ENCODE measurements around the gene TTC21B.

Gene TTC21B

DNA sequence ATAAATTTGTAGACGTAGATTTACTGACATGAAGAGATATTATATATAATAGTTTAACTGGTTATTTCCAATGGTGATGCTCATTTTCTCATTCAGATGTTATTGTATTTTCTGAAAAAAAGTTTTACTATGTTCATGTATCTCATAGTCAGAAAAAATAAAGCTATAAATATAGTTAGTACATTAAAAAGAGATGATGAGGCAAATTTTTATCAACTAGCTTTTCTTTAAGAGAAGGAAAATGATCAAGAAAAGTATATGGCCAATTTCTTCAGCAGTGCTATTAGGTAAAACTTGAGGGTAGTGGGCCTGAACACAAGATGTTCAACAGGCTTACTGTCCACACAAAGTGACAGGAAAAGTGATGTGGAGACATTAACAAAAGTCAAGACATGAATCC is 11.7 kb downstream of the TTC21B start:
- DNase-seq (ENCODE audit: low read depth in 1 of 2, low spot score in 1 of 2), result no peak
- no peaks in the 10 kb centered on the region for H3K27me3 ChIP-seq (ENCODE audit: insufficient read depth, poor library complexity, severe bottlenecking)
- TF ChIP-seq, protein P1, sequence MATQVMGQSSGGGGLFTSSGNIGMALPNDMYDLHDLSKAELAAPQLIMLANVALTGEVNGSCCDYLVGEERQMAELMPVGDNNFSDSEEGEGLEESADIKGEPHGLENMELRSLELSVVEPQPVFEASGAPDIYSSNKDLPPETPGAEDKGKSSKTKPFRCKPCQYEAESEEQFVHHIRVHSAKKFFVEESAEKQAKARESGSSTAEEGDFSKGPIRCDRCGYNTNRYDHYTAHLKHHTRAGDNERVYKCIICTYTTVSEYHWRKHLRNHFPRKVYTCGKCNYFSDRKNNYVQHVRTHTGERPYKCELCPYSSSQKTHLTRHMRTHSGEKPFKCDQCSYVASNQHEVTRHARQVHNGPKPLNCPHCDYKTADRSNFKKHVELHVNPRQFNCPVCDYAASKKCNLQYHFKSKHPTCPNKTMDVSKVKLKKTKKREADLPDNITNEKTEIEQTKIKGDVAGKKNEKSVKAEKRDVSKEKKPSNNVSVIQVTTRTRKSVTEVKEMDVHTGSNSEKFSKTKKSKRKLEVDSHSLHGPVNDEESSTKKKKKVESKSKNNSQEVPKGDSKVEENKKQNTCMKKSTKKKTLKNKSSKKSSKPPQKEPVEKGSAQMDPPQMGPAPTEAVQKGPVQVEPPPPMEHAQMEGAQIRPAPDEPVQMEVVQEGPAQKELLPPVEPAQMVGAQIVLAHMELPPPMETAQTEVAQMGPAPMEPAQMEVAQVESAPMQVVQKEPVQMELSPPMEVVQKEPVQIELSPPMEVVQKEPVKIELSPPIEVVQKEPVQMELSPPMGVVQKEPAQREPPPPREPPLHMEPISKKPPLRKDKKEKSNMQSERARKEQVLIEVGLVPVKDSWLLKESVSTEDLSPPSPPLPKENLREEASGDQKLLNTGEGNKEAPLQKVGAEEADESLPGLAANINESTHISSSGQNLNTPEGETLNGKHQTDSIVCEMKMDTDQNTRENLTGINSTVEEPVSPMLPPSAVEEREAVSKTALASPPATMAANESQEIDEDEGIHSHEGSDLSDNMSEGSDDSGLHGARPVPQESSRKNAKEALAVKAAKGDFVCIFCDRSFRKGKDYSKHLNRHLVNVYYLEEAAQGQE (IDR thresholded peaks at IDR 0.05; ENCODE audit: insufficient replicate concordance, low read depth), result no peak
- TF ChIP-seq GABPA (IDR thresholded peaks at IDR 0.05; ENCODE audit: low read depth) (no peak), POLR2AphosphoS5 (IDR thresholded peaks at IDR 0.05; ENCODE audit: low read depth) (no peak)
- H3K4me3 ChIP-seq (replicated peaks; ENCODE audit: insufficient read depth, low read length), result no peak overlapping the region
- H3K27ac ChIP-seq (replicated peaks), result no peak overlapping the region

DNA sequence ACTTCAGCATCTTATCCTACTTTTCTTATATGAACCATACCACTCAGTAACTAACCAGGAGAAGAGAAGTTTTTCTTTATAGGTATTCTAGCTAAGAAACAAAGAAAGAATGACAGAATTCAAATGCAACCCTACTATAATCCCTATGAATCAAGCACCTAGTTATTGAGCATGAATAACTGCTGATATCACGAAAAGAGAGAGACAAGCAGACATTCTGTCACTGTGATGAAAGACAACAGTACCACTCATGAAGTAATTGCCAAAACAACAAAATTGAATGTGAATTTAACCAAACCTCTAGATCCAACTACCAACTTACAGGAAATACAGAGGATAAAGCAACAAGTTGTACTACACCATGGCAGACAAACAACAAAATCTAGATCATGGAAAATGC is 15.3 kb downstream of the TTC21B start:
- H3K27me3 ChIP-seq (ENCODE audit: insufficient read depth, poor library complexity, severe bottlenecking), result no peaks in the 10 kb centered on the region
- TF ChIP-seq, protein P1 (IDR thresholded peaks at IDR 0.05; ENCODE audit: insufficient replicate concordance, low read depth), result no peak
- TF ChIP-seq SPI1 (IDR thresholded peaks at IDR 0.05; ENCODE audit: borderline replicate concordance, low read depth) (no peak), POLR2AphosphoS5 (IDR thresholded peaks at IDR 0.05; ENCODE audit: low read depth) (no peak), GABPA (IDR thresholded peaks at IDR 0.05; ENCODE audit: low read depth) (no peak)
- TF ChIP-seq, protein P2, sequence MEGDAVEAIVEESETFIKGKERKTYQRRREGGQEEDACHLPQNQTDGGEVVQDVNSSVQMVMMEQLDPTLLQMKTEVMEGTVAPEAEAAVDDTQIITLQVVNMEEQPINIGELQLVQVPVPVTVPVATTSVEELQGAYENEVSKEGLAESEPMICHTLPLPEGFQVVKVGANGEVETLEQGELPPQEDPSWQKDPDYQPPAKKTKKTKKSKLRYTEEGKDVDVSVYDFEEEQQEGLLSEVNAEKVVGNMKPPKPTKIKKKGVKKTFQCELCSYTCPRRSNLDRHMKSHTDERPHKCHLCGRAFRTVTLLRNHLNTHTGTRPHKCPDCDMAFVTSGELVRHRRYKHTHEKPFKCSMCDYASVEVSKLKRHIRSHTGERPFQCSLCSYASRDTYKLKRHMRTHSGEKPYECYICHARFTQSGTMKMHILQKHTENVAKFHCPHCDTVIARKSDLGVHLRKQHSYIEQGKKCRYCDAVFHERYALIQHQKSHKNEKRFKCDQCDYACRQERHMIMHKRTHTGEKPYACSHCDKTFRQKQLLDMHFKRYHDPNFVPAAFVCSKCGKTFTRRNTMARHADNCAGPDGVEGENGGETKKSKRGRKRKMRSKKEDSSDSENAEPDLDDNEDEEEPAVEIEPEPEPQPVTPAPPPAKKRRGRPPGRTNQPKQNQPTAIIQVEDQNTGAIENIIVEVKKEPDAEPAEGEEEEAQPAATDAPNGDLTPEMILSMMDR (IDR thresholded peaks at IDR 0.05; ENCODE audit: insufficient read depth, low read length), result no peak
- no peak for DNase-seq (ENCODE audit: low read depth in 1 of 2, low spot score in 1 of 2)
- H3K27ac ChIP-seq (replicated peaks), result no peak overlapping the region
- H3K4me3 ChIP-seq (replicated peaks; ENCODE audit: insufficient read depth, low read length), result no peak overlapping the region

DNA sequence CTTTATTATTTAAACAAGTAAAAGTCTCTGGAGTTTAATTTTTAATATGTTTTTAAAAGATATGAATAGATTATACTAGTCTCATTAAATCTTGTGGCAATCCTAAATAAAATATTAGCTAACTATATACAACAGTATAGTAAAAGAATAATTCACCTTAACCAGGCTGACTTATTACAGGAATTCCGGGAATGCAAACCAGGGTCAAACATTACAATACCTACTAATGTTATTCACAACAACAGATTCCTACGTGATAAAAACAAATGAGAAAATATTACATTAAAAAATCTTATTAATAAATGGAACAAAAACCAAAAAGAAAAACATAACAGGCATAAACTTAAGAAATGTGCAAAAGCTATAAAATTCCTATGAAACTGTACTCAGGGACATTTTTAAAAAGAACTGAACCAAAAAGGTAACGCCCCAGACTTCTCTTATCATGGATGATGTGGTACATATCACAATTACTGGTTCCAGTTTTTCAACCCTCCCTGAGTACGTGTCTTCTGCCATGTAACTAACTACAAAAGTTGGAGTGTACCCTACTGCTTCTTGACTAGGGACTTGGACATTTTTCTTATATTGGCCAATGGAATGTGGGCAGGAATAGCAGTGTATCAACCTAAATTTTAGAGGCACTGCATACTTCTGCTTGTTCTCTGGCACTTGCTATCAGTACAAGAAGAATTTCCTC is 20.2 kb downstream of the TTC21B start:
- Histone ChIP-seq H3K4me3 (replicated peaks; ENCODE audit: insufficient read depth, low read length) (no peak overlapping the region), H3K27ac (replicated peaks) (no peak overlapping the region), H3K27me3 (ENCODE audit: insufficient read depth, poor library complexity, severe bottlenecking) (no peaks in the 10 kb centered on the region)
- DNase-seq (ENCODE audit: low read depth in 1 of 2, low spot score in 1 of 2), result no peak
- TF ChIP-seq POLR2AphosphoS5 (IDR thresholded peaks at IDR 0.05; ENCODE audit: low read depth) (no peak), GABPA (IDR thresholded peaks at IDR 0.05; ENCODE audit: low read depth) (no peak), SPI1 (IDR thresholded peaks at IDR 0.05; ENCODE audit: borderline replicate concordance, low read depth) (no peak)
- TF ChIP-seq, protein P2 (IDR thresholded peaks at IDR 0.05; ENCODE audit: insufficient read depth, low read length), result no peak
- TF ChIP-seq, protein P1 (IDR thresholded peaks at IDR 0.05; ENCODE audit: insufficient replicate concordance, low read depth), result no peak

All from HL-60 (cell line).